HuH-7 (cell line): ENCODE results near the gene ARPC5L.
"Not testable (repeated sequence)": the region's sequence is repeated elsewhere in the genome, so short reads cannot be mapped to it uniquely, and the experiment has no call there.

ENCODE experiments used
- DNase-seq: peaks from one replicate; pipeline ENCODE4 v3.0.0; 2011; ENCODE audit warnings: low spot score

ARPC5L gene

GRCh38 chr9:124841075-124841821 is 20.7 kb upstream of the ARPC5L start:
- DNase-seq, result no peak

- DNase-seq, result no peak
These were observed 18.4 kb upstream of the ARPC5L start for GRCh38 chr9:124843456-124844034.

GRCh38 chr9:124844291-124844690 is 17.6 kb upstream of the ARPC5L start:
- no peak for DNase-seq

DNA sequence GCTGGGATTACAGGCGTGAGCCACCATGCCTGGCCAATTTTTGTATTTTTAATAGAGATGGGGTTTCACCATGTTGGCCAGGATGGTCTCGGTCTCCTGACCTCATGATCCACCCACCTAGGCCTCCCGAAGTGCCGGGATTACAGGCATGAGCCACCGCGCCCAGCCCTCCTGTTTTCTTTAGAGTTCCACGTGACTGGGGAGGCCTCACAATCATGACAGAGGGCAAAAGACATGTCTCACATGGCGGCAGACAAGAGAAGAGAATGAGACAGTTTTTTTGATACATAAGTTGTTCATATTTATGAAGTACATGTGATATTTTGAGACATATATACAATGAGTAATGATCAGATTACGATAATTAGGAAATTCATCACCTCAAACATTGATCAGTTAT is 15.5 kb upstream of the ARPC5L start:
- DNase-seq, result not testable (repeated sequence)

- no peak for DNase-seq
These were observed 15.0 kb upstream of the ARPC5L start for GRCh38 chr9:124846969-124847368.

DNA sequence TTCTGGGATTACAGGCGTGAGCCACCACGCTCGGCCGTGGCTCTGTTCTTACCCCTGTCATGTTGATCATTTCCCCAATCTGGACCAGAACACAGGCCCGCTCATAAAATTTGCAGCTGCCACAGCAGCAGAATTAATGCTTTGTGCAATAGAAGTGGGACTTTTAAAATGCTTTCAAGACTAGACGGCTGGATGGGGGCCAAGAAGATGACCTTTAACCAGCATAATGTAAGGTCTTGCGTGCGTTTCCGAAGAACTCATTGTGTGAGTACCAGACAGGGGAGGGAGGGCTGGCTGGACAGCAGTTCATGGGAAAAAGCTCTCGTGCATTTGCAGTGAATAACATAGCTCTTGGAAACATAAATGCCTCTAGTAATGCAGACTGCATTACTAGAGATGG is 12.1 kb upstream of the ARPC5L start:
- no peak for DNase-seq

DNA sequence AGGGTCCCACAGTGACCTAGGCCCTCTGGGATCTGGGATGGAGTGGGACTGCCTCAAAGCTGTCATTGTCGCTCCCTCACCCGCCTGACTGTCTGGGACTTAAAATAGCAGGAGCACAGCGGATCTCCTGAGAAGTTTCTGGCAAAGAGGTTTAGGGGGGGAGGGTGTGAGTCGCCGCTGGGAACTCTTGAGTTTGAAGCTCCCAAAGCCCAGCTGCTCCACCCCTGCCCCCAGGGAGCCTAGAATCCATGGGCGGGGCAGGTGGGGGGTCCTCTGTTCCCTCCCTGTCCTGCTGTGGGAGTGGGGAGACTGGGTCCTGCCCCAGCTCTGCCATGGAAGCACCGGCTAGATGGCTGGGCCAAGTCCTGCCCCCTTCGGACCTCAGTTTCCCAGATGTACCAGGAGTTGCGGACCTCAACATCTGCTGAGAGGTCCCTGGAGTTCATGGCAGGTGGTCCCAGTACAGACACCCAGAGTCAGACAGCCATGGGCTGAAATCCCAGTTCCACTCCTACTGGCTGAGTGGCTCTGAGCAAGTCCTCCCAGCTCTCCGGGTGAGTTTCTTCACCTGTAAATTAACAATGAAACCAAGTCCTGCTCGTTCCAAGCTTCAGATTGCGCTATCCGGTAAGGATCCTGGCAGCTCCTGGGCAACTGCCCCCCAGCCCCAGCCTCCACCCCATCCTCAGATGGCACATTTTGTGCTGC is 9.7 kb upstream of the ARPC5L start:
- no peak for DNase-seq

- peak; percentile 98 for DNase-seq
These were observed 8.9 kb upstream of the ARPC5L start, which contains the start of gene WDR38 for GRCh38 chr9:124852829-124853531. Gene WDR38 (plus strand): TSS chr9:124853460. CDS start chr9:124853532, 72 bp downstream.

DNA sequence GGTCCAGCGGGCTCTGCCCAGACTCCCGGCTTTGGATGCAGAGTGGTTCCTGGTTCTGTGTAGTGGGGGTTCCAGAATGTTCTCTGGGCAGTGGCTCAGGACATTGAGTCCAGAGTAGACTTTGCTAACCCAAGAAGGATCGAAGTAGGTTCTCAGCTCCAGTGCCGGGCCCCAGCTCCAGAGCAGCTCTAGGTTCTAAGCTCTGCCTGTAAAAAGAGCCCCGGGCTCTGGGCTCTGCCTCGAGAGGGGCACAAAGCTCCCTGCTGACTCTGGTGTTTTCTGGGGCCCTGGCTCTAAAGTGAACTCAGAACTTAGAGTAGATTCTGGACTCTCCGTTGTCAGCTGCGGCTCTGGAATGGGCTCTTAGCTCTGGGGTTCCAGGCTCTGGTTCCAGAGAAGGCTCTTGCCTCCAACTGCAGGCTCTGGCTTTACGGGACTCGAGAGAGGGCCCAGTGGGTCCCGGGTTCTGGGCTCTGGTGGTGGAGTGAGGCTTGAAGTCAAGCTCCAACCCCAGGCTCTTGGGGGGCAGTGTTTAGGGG is 8.3 kb upstream of the ARPC5L start:
- DNase-seq, result no peak

- no peak for DNase-seq
These were observed 7.8 kb upstream of the ARPC5L start for GRCh38 chr9:124854161-124854560.

GRCh38 chr9:124854822-124855221 is 7.1 kb upstream of the ARPC5L start:
- DNase-seq, result no peak

DNA sequence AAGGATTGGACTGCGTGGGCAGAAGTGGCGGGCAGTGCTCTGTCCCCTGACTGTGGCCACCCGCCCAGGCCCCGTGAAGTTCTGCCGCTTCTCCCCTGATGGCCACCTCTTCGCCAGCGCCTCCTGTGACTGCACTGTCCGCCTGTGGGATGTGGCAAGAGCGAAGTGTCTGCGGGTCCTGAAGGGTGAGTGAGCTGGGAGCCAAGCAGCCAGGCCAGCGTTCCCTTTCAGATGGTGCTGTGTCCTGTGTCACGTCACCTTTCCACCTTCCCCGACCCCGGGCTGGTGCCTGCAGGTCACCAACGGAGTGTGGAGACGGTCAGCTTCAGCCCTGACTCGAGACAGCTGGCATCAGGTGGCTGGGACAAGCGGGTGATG is 6.4 kb upstream of the ARPC5L start:
- no peak for DNase-seq

DNA sequence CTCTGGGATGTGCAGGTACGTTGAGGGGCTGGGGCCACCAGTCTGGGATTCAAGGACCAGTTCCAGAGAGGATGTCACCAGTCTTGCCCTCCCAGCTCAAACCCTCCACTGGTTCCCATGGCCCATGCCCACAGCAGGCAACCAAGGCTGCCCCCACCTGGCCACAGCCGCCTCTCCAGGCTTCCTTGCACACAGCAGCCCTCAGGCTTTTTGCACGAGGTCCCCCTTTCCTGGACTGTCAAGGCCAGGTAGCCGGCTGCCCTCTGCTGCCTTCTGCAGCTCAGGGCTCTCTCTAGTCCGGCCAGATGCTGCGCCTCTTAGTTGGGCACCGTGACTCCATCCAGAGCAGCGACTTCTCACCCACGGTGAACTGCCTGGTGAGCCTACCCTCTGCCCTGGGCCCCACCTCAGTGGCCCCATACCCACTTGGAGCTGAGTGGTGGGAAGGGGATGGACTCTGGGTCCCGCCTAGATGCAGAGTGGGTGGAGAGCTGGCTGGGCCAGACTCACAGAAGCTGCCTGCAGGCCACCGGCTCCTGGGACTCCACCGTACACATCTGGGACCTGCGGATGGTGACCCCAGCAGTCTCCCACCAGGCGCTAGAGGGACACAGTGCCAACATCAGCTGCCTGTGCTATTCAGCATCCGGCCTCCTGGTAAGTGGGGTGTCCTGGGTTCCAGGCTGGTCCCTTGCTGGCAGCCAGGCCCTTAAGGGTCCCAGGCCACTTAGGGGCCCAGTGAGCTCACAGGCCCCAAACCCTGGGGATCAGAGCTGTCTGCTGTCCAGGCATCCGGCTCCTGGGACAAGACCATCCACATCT is 5.8 kb upstream of the ARPC5L start:
- DNase-seq, result peak; percentile 76

- no peak for DNase-seq
These were observed 4.3 kb upstream of the ARPC5L start for GRCh38 chr9:124857533-124858162.

GRCh38 chr9:124858330-124859046 is 3.4 kb upstream of the ARPC5L start:
- no peak for DNase-seq

DNA sequence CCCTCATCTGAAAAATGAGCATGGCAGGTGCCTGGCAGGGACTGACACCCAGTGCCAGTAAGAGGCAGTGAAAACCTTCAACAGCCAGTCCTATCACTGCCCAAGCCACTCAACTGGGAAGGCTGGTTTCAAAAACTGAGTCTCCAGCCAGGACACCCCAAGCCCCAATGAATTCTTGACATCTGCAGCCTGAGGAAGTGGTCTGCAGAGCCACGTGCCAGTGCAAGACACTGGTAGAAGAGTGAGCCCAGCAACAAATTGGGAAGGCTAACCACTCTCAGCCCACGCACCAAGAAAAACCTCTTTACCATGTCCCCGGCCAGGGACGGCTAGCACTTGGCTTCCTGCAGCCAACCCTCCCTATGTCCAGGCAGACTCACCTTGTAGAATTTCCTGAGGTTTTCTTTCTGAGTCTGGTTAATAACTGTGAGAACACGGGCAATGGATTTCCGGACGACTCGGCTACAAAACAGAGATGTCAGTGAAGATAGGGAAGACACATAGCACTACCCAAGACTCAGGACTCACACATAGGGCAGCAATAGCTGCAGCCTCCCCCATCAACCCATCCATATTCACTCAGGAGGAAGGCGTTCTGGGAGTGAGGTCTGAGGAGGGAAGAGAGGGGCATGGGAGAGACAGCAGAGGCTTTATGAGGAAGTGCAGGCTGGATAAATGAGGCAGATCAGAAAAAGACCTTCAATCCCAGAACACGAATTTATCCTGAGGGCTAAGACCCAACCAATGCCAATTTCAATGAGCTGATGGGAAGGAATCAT is 1.9 kb upstream of the ARPC5L start:
- no peak for DNase-seq

- no peak for DNase-seq
These were observed 1.2 kb upstream of the ARPC5L start for GRCh38 chr9:124860582-124861341.

- DNase-seq, result no peak
These were observed 1.5 kb downstream of the ARPC5L start for GRCh38 chr9:124863371-124863871.
